H9 (cell line): ENCODE measurements around the gene SLC43A1. TPM values are rescaled to one million over a fixed set of nuclear protein-coding genes. Genes with fewer than 3 reads are reported as not detected.
A peak's percentile ranks its signal among the peaks of the same experiment; 100 is the strongest.

Experiments used
- DNase-seq: peaks from one replicate; pipeline ENCODE4 v3.0.0-alpha.2; 2017
- H2AFZ ChIP-seq: one replicate; pipeline ENCODE4 v1.6.1; 2013; ENCODE audit warnings: mild to moderate bottlenecking, low read length, control low read depth, moderate library complexity
- H2AK5ac ChIP-seq: 2 replicates; pipeline ENCODE4 v1.6.1; 2013; ENCODE audit warnings: low read length, control low read depth, mixed read lengths; ENCODE audit not compliant: insufficient read length
- H2BK120ac ChIP-seq: one replicate; pipeline ENCODE4 v1.6.1; 2013; ENCODE audit warnings: low read depth, mild to moderate bottlenecking, low read length, control low read depth, inconsistent platforms; ENCODE audit not compliant: poor library complexity, severe bottlenecking
- H2BK12ac ChIP-seq: 2 replicates; pipeline ENCODE4 v1.6.1; 2013; ENCODE audit warnings: low read length, control low read depth, mixed read lengths, low read depth; ENCODE audit not compliant: insufficient read length
- H2BK15ac ChIP-seq: 2 replicates; pipeline ENCODE4 v1.6.1; 2013; ENCODE audit warnings: low read depth, low read length, control low read depth
- H2BK20ac ChIP-seq: one replicate; pipeline ENCODE4 v1.6.1; 2013; ENCODE audit warnings: low read depth, mild to moderate bottlenecking, low read length, control low read depth, inconsistent platforms; ENCODE audit not compliant: poor library complexity, severe bottlenecking
- H2BK5ac ChIP-seq: 2 replicates; pipeline ENCODE4 v1.6.1; 2013; ENCODE audit warnings: low read length, control low read depth, mixed read lengths; ENCODE audit not compliant: insufficient read length
- H3K14ac ChIP-seq: 2 replicates; pipeline ENCODE4 v1.6.1; 2013; ENCODE audit warnings: low read length, control low read depth; ENCODE audit not compliant: insufficient read depth
- H3K18ac ChIP-seq: 2 replicates; pipeline ENCODE4 v1.6.1; 2013; ENCODE audit warnings: low read depth, mild to moderate bottlenecking, mixed read lengths, low read length, control low read depth; ENCODE audit not compliant: insufficient read length
- H3K23ac ChIP-seq: 2 replicates; pipeline ENCODE4 v1.6.1; 2013; ENCODE audit warnings: low read length, control low read depth, mixed read lengths, low read depth; ENCODE audit not compliant: insufficient read length
- H3K23me2 ChIP-seq: 2 replicates; pipeline ENCODE4 v1.6.1; 2013; ENCODE audit warnings: low read depth, mild to moderate bottlenecking, mixed read lengths, low read length, control low read depth; ENCODE audit not compliant: insufficient read length, poor library complexity, severe bottlenecking
- H3K27ac ChIP-seq: 2 replicates; pipeline ENCODE4 v1.5.1; 2013; ENCODE audit warnings: low read length, control low read depth, mixed read lengths, low read depth; ENCODE audit not compliant: insufficient read length
- H3K27me3 ChIP-seq: 2 replicates; pipeline ENCODE4 v1.6.1; 2013; ENCODE audit warnings: low read length, control low read depth, inconsistent platforms; ENCODE audit not compliant: insufficient read depth
- H3K4ac ChIP-seq: 2 replicates; pipeline ENCODE4 v1.6.1; 2013; ENCODE audit warnings: low read depth, mild to moderate bottlenecking, control low read depth, inconsistent platforms, low read length, moderate library complexity
- H3K4me1 ChIP-seq: 2 replicates; pipeline ENCODE4 v1.6.1; 2013; ENCODE audit warnings: low read length, control low read depth, inconsistent platforms; ENCODE audit not compliant: insufficient read depth
- H3K4me2 ChIP-seq: 2 replicates; pipeline ENCODE4 v1.6.1; 2013; ENCODE audit warnings: low read length, control low read depth, mixed read lengths; ENCODE audit not compliant: insufficient read length, insufficient read depth
- H3K56ac ChIP-seq: 2 replicates; pipeline ENCODE4 v1.6.1; 2013; ENCODE audit warnings: low read depth, mild to moderate bottlenecking, mixed read lengths, low read length, control low read depth; ENCODE audit not compliant: insufficient read length
- H3K79me1 ChIP-seq: 2 replicates; pipeline ENCODE4 v1.6.1; 2013; ENCODE audit warnings: low read depth, mild to moderate bottlenecking, moderate library complexity, low read length, control low read depth, inconsistent platforms; ENCODE audit not compliant: insufficient read depth, poor library complexity, severe bottlenecking
- H3K79me2 ChIP-seq: 2 replicates; pipeline ENCODE4 v1.6.1; 2013; ENCODE audit warnings: low read length, control low read depth, inconsistent platforms; ENCODE audit not compliant: insufficient read depth
- H3K9ac ChIP-seq: 2 replicates; pipeline ENCODE4 v1.6.1; 2013; ENCODE audit warnings: low read length, control low read depth, mixed read lengths; ENCODE audit not compliant: insufficient read length; ENCODE audit errors: extremely low read depth
- H3K9me3 ChIP-seq: one replicate; pipeline ENCODE4 v1.6.1; 2013; ENCODE audit warnings: low read depth, low read length, inconsistent platforms; ENCODE audit not compliant: control insufficient read depth
- H3T11ph ChIP-seq: one replicate; pipeline ENCODE4 v1.6.1; 2013; ENCODE audit warnings: mild to moderate bottlenecking, low read length, control low read depth, inconsistent platforms
- H4K20me1 ChIP-seq: one replicate; pipeline ENCODE4 v1.6.1; 2013; ENCODE audit not compliant: control insufficient read depth, insufficient read length, insufficient read depth
- H4K5ac ChIP-seq: 2 replicates; pipeline ENCODE4 v1.6.1; 2013; ENCODE audit warnings: low read depth, mild to moderate bottlenecking, mixed read lengths, low read length, control low read depth; ENCODE audit not compliant: insufficient read length
- H4K8ac ChIP-seq: replicated peaks from 2 replicates; pipeline ENCODE4 v1.6.1; 2013; ENCODE audit warnings: low read length, control low read depth, mixed read lengths, low read depth; ENCODE audit not compliant: insufficient read length
- H4K91ac ChIP-seq: 2 replicates; pipeline ENCODE4 v1.6.1; 2013; ENCODE audit warnings: low read depth, mild to moderate bottlenecking, moderate library complexity, mixed read lengths, low read length, control low read depth; ENCODE audit not compliant: insufficient read length
- H3K27ac Mint-ChIP-seq, 3 experiments: 2 replicates in 2 of 3; 3 replicates in 1 of 3; pipeline ENCODE4 v1.8.0; 2020 to 2021; ENCODE audit warnings: mixed read lengths in 3 of 3, mild to moderate bottlenecking in 1 of 3, moderate library complexity in 1 of 3
- H3K27me3 Mint-ChIP-seq: 2 replicates; pipeline ENCODE4 v1.8.0; 2021; ENCODE audit warnings: low read depth, mild to moderate bottlenecking, moderate library complexity, mixed read lengths
- H3K36me3 Mint-ChIP-seq, 3 experiments: 2 replicates in 2 of 3; 3 replicates in 1 of 3; pipeline ENCODE4 v1.8.0; 2020 to 2021; ENCODE audit warnings: low read depth in 3 of 3, mixed read lengths in 3 of 3; ENCODE audit not compliant: insufficient read depth in 1 of 3
- H3K4me1 Mint-ChIP-seq, 2 experiments: 2 replicates each; pipeline ENCODE4 v1.8.0; 2020; ENCODE audit warnings: mixed read lengths in 2 of 2
- H3K4me3 Mint-ChIP-seq, 2 experiments: 2 replicates in 1 of 2; 3 replicates in 1 of 2; pipeline ENCODE4 v1.8.0; 2020 to 2021; ENCODE audit warnings: mild to moderate bottlenecking in 2 of 2, mixed read lengths in 2 of 2, moderate library complexity in 1 of 2
- H3K9me3 Mint-ChIP-seq, 2 experiments: 2 replicates in 1 of 2; 3 replicates in 1 of 2; pipeline ENCODE4 v1.8.0; 2020; ENCODE audit warnings: mild to moderate bottlenecking in 2 of 2, mixed read lengths in 2 of 2, moderate library complexity in 1 of 2
- whole genome bisulfite sequencing: extraction: QIAGEN DNeasy Blood & Tissue Kit; methylation state at CpG from one replicate; pipeline ENCODE4 v1.1.7; 2013; ENCODE audit warnings: missing lambda C conversion rate, low lambda C conversion rate, mixed read lengths; ENCODE audit not compliant: insufficient read length; ENCODE audit errors: extremely low coverage; 5-methylcytosine and 5-hydroxymethylcytosine counted together
- total RNA-seq: library from RNA; stranded (reverse); gene quantifications from 2 replicates; pipeline ENCODE4 v1.2.1, GENCODE V29; 2021
- TF ChIP-seq, protein P1 (sequence below): fragments of 200-600 bp; sonication (generic); conservative IDR thresholded peaks from 3 replicates; pipeline ENCODE4 v1.8.0; 2021; ENCODE audit warnings: antibody characterized with exemption, mild to moderate bottlenecking

SLC43A1 gene
- total RNA-seq, 1 experiment from 2014 or later: 17.0 TPM

DNA sequence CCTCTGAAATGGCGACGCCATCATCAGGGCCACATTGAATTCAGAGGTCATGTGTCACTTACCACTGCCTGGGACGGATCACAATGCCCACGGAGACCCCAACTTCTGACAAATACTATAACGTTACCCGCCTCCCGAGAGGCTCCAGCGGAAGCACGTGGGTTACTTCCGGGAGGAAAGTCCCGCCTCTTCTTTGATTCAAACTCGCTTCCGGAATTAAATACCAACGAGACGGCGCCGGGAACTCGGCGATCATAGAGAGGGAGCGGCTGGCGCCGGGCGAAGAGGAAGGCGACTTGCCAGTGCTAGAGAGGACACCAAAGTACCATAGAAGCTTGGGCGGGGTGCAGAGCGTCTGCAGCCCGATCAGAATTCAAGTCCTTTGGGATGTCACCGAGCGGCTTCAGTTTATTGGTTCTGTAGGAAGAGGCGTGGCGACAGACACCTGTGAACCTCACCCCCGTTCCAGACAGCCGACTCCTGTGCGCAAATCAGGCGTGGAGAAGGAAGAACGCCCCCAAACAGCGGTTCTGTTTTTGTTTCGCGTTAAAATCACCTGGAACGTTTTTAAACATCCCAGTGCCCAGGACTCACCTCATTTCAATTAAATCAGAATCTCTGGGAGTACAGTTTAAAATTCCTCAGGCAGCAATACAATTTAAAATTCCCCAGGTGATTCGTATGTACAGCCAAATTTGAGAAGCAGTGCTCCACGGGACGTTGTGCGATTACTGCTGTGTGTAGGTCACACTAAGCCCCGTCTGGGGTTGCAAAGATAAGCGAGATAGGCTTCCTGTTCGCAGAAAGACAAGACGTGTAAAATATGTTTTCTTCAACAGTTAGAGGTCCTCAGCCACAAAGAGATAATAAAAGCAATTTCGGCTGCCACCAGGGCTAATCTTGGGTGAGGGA, 15.3 kb upstream of the SLC43A1 start, which contains the start of gene TIMM10:
Gene TIMM10, minus strand, starts transcription at position 159 of the 912 bp plus-strand sequence. CDS start 565 bp downstream, outside the sequence.
- H3K14ac ChIP-seq: peak within 1 kb of the TSS; percentile 61; the same call in 1 of the 2 replicates
- H3K4me2 ChIP-seq: peak within 1 kb of the TSS; percentile 99
- TF ChIP-seq, protein P1, sequence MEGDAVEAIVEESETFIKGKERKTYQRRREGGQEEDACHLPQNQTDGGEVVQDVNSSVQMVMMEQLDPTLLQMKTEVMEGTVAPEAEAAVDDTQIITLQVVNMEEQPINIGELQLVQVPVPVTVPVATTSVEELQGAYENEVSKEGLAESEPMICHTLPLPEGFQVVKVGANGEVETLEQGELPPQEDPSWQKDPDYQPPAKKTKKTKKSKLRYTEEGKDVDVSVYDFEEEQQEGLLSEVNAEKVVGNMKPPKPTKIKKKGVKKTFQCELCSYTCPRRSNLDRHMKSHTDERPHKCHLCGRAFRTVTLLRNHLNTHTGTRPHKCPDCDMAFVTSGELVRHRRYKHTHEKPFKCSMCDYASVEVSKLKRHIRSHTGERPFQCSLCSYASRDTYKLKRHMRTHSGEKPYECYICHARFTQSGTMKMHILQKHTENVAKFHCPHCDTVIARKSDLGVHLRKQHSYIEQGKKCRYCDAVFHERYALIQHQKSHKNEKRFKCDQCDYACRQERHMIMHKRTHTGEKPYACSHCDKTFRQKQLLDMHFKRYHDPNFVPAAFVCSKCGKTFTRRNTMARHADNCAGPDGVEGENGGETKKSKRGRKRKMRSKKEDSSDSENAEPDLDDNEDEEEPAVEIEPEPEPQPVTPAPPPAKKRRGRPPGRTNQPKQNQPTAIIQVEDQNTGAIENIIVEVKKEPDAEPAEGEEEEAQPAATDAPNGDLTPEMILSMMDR: no peak
- Mint-ChIP-seq H3K4me1 (peaks cover 16 to 19% of the 10 kb centered on the region in 2 experiments), H3K4me3 (peak within 1 kb of the TSS; percentile 90), H3K27ac (peak within 1 kb of the TSS; percentile 81 to 89 (median 84)), H3K9me3 (no peaks in the 10 kb centered on the region), H3K27me3 (peaks cover 19% of the 10 kb centered on the region), H3K36me3 (peaks cover 3 to 11% (median 9%) of the 10 kb centered on the region in 3 experiments; a peak in 5 of 7 replicates)
- H4K20me1 ChIP-seq: no peaks in the 10 kb centered on the region
- no peak within 1 kb of the TSS for H3K27ac ChIP-seq
- no peak within 1 kb of the TSS for H2BK12ac ChIP-seq
- H4K8ac ChIP-seq: no peak within 1 kb of the TSS
- no peak within 1 kb of the TSS for H4K5ac ChIP-seq
- peak within 1 kb of the TSS; percentile 86 for H3K9ac ChIP-seq
- no peaks in the 10 kb centered on the region for H3K4me1 ChIP-seq
- H3T11ph ChIP-seq: no peak within 1 kb of the TSS
- H2BK20ac ChIP-seq: no peak within 1 kb of the TSS
- WGBS: no CpG with 5 or more reads among the region's 49 CpGs
- peak within 1 kb of the TSS; percentile 76 for H2AFZ ChIP-seq
- no peak within 1 kb of the TSS for H4K91ac ChIP-seq
- no peak within 1 kb of the TSS for H3K23ac ChIP-seq
- no peaks in the 10 kb centered on the region for H3K9me3 ChIP-seq
- no peak within 1 kb of the TSS for H3K56ac ChIP-seq
- H3K18ac ChIP-seq: peak within 1 kb of the TSS; percentile 28
- H2AK5ac ChIP-seq: no peak within 1 kb of the TSS
- no peaks in the 10 kb centered on the region for H3K27me3 ChIP-seq
- H2BK5ac ChIP-seq: no peak within 1 kb of the TSS
- no peaks in the 10 kb centered on the region for H3K79me1 ChIP-seq
- H2BK15ac ChIP-seq: no peak within 1 kb of the TSS
- no peak within 1 kb of the TSS for H3K4ac ChIP-seq
- DNase-seq: peak; percentile 99
- H3K23me2 ChIP-seq: peaks cover 10% of the 10 kb centered on the region
- H2BK120ac ChIP-seq: no peak within 1 kb of the TSS
- H3K79me2 ChIP-seq: peaks cover 5% of the 10 kb centered on the region; the same call in 1 of the 2 replicates
